Prostate gland (tissue), 2 donors: Measurements from ENCODE around the gene CERS6.
A peak's percentile ranks its signal among the peaks of the same experiment; 100 is the strongest.

ENCODE experiments used
- POLR2A ChIP-seq: fragments of 450-650 bp; IDR thresholded peaks from one replicate; pipeline ENCODE4 v1.6.1; 2016; ENCODE audit warnings: antibody characterized with exemption, mild to moderate bottlenecking
- POLR2AphosphoS5 ChIP-seq: sonication (generic); formaldehyde crosslinking; IDR thresholded peaks from one replicate; pipeline ENCODE4 v1.6.1; 2017; ENCODE audit warnings: antibody characterized with exemption
- TF ChIP-seq, protein P1 (sequence below), 4 experiments: fragments of 200-600 bp in 2 of 4; fragments of 450-650 bp in 2 of 4; sonication (generic) in 2 of 4; IDR thresholded peaks; 1 replicate in 3 of 4; 2 replicates in 1 of 4; pipeline ENCODE4 v1.5.1; 2016 to 2019; ENCODE audit warnings: antibody characterized with exemption in 4 of 4, mild to moderate bottlenecking in 2 of 4, moderate library complexity in 2 of 4

DNA sequence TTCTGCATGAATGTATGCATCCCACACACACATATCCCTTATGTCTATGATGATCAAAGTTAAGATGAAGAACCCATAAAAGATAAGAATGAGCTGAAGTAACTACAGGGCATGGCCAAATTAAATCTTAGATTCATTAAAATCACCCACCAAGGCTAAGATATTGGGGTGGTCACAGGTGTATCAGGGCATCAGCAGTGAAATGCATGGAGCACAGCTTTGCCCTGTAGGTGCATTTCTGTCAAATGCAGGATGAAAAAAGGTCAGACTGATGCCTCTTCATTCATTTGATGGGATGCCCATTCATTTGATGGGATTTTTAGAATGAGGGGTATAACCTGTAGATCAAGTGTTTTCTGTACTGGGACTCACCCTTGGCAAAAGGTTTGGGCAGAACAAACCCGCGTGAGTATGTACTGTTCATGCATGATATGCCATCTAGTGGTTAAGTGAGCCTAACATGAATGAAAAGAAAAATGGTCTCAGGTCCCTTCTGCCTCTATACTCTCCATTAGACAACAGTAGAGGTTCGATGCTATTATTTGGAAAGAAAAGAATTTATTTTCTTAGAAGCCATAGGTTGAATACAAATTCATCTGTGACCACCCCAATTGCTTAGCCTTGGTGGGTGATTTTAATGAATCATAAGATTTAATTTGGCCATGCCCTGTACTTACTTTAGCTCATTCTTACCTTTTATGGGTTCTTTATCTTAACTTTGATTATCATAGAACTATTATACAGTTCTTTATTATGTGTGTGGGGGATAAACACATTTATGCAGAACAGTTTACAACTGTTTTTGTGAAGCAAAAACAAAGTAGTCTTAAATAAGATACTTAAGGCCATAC, 303.1 kb downstream of the CERS6 start:
- TF ChIP-seq, protein P1, sequence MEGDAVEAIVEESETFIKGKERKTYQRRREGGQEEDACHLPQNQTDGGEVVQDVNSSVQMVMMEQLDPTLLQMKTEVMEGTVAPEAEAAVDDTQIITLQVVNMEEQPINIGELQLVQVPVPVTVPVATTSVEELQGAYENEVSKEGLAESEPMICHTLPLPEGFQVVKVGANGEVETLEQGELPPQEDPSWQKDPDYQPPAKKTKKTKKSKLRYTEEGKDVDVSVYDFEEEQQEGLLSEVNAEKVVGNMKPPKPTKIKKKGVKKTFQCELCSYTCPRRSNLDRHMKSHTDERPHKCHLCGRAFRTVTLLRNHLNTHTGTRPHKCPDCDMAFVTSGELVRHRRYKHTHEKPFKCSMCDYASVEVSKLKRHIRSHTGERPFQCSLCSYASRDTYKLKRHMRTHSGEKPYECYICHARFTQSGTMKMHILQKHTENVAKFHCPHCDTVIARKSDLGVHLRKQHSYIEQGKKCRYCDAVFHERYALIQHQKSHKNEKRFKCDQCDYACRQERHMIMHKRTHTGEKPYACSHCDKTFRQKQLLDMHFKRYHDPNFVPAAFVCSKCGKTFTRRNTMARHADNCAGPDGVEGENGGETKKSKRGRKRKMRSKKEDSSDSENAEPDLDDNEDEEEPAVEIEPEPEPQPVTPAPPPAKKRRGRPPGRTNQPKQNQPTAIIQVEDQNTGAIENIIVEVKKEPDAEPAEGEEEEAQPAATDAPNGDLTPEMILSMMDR (IDR thresholded peaks at IDR 0.05), result peak in 3 of 4 experiments; percentile 56 to 74 (median 66)
- TF ChIP-seq POLR2A (no peak), POLR2AphosphoS5 (no peak)
